Ishikawa (cell line): ENCODE data around the gene SLX9.

ENCODE experiments used
- CEBPB ChIP-seq: IDR thresholded peaks from 2 replicates; pipeline ENCODE4 v1.6.1; 2012
- CREB1 ChIP-seq: IDR thresholded peaks from 2 replicates; pipeline ENCODE4 v1.6.1; 2012; ENCODE audit warnings: low read depth
- EGR1 ChIP-seq: IDR thresholded peaks from 2 replicates; pipeline ENCODE4 v1.6.1; 2012
- EP300 ChIP-seq: IDR thresholded peaks from 2 replicates; pipeline ENCODE4 v1.6.1; 2012; ENCODE audit warnings: borderline replicate concordance
- FOXM1 ChIP-seq: IDR thresholded peaks from 2 replicates; pipeline ENCODE4 v1.6.1; 2012; ENCODE audit warnings: low read depth, borderline replicate concordance
- MAX ChIP-seq: IDR thresholded peaks from 2 replicates; pipeline ENCODE4 v1.6.1; 2012
- NFIC ChIP-seq: IDR thresholded peaks from 2 replicates; pipeline ENCODE4 v1.6.1; 2012
- RAD21 ChIP-seq: IDR thresholded peaks from 2 replicates; pipeline ENCODE4 v1.6.1; 2012; ENCODE audit warnings: low read depth
- REST ChIP-seq: IDR thresholded peaks from 2 replicates; pipeline ENCODE4 v1.6.1; 2012; ENCODE audit warnings: low read depth, mild to moderate bottlenecking
- TAF1 ChIP-seq: IDR thresholded peaks from 2 replicates; pipeline ENCODE4 v1.6.1; 2012; ENCODE audit warnings: low read depth, mild to moderate bottlenecking
- TCF12 ChIP-seq: IDR thresholded peaks from 2 replicates; pipeline ENCODE4 v1.6.1; 2012; ENCODE audit warnings: low read depth
- TEAD4 ChIP-seq: IDR thresholded peaks from 2 replicates; pipeline ENCODE4 v1.6.1; 2012
- USF1 ChIP-seq: IDR thresholded peaks from 2 replicates; pipeline ENCODE4 v1.6.1; 2012
- YY1 ChIP-seq: IDR thresholded peaks from 2 replicates; pipeline ENCODE4 v1.6.1; 2012; ENCODE audit warnings: low read depth
- ZBTB7A ChIP-seq: IDR thresholded peaks from 2 replicates; pipeline ENCODE4 v1.6.1; 2012; ENCODE audit warnings: low read depth

SLX9 gene

GRCh38 chr21:45017039-45017960, 77.5 kb downstream of the SLX9 start:
- no peak for TF ChIP-seq USF1
- TF ChIP-seq FOXM1: no peak
- no peak for TF ChIP-seq ZBTB7A
- TF ChIP-seq TCF12: no peak
- no peak for TF ChIP-seq NFIC
- TF ChIP-seq REST: no peak
- TF ChIP-seq YY1: no peak
- no peak for TF ChIP-seq EGR1
- TF ChIP-seq MAX: no peak
- no peak for TF ChIP-seq TAF1
- no peak for TF ChIP-seq CREB1
- no peak for TF ChIP-seq EP300
- no peak for TF ChIP-seq RAD21
- no peak for TF ChIP-seq CEBPB
- TF ChIP-seq TEAD4: no peak

GRCh38 chr21:45018131-45019075, 78.6 kb downstream of the SLX9 start:
- TF ChIP-seq MAX (no peak; the same call in 1 of the 2 replicates), YY1 (no peak), CEBPB (no peak), REST (no peak), FOXM1 (no peak), EGR1 (0 out of 2 replicates have a peak, but pooled peaks have one; percentile 10), CREB1 (no peak), TEAD4 (no peak), ZBTB7A (0 out of 2 replicates have a peak, but pooled peaks have one; percentile 5), TAF1 (no peak), USF1 (no peak), RAD21 (no peak), TCF12 (no peak)

GRCh38 chr21:45019076-45019886, 79.5 kb downstream of the SLX9 start:
- TF ChIP-seq EGR1 (no peak), EP300 (peak; percentile 44; the same call in 1 of the 2 replicates)

GRCh38 chr21:45019887-45020537, 80.2 kb downstream of the SLX9 start:
- TF ChIP-seq TCF12 (no peak), CEBPB (no peak), FOXM1 (no peak), EP300 (no peak), TAF1 (no peak), RAD21 (no peak), TEAD4 (no peak), ZBTB7A (no peak), USF1 (no peak), NFIC (no peak), MAX (no peak), YY1 (no peak), CREB1 (no peak), REST (no peak), EGR1 (no peak)
